Glutamatergic neuron (in vitro differentiated cells): Measurements from ENCODE around the gene PLCG2. TPM values are rescaled to one million over a fixed set of nuclear protein-coding genes. Genes with fewer than 3 reads are reported as not detected.

Source experiments
- DNase-seq: peaks from one replicate; pipeline ENCODE4 v3.0.0; 2022
- H3K27ac Mint-ChIP-seq: one replicate; pipeline ENCODE4 v1.8.0; 2020; ENCODE audit warnings: mild to moderate bottlenecking, mixed read lengths, inconsistent platforms; ENCODE audit not compliant: unreplicated experiment
- H3K27me3 Mint-ChIP-seq: one replicate; pipeline ENCODE4 v1.8.0; 2020; ENCODE audit warnings: mild to moderate bottlenecking, moderate library complexity, mixed read lengths, inconsistent platforms; ENCODE audit not compliant: unreplicated experiment
- H3K36me3 Mint-ChIP-seq: one replicate; pipeline ENCODE4 v1.8.0; 2020; ENCODE audit warnings: mild to moderate bottlenecking, mixed read lengths, inconsistent platforms; ENCODE audit not compliant: unreplicated experiment
- H3K4me1 Mint-ChIP-seq: one replicate; pipeline ENCODE4 v1.8.0; 2020; ENCODE audit warnings: mild to moderate bottlenecking, low read depth, mixed read lengths, inconsistent platforms; ENCODE audit not compliant: unreplicated experiment
- H3K4me3 Mint-ChIP-seq: one replicate; pipeline ENCODE4 v1.8.0; 2020; ENCODE audit warnings: mild to moderate bottlenecking, mixed read lengths, inconsistent platforms; ENCODE audit not compliant: unreplicated experiment
- H3K9me3 Mint-ChIP-seq: one replicate; pipeline ENCODE4 v1.8.0; 2020; ENCODE audit warnings: mild to moderate bottlenecking, moderate library complexity, mixed read lengths, inconsistent platforms; ENCODE audit not compliant: unreplicated experiment
- CTCF ChIP-seq: fragments of 200-600 bp; sonication (generic); IDR thresholded peaks from one replicate; pipeline ENCODE4 v1.5.0; 2021; ENCODE audit not compliant: partially characterized antibody, unreplicated experiment
- total RNA-seq: library from RNA; stranded (reverse); fragmentation: NEBNext Ultra II Directional; extraction: Animal tissue kit (Norgen Biotek cat#: 25700); gene quantifications from one replicate; pipeline ENCODE4 v1.2.1, GENCODE V29; 2021; ENCODE audit not compliant: unreplicated experiment

Gene PLCG2
- total RNA-seq, 1 donor from 2014 or later: 0.49 TPM

GRCh38 chr16:81908466-81909262 is 129.6 kb downstream of the PLCG2 start:
- Mint-ChIP-seq H3K27ac (no peak overlapping the region), H3K27me3 (peaks cover 2% of the 10 kb centered on the region), H3K9me3 (no peaks in the 10 kb centered on the region), H3K4me3 (no peak overlapping the region), H3K36me3 (no peaks in the 10 kb centered on the region), H3K4me1 (no peaks in the 10 kb centered on the region)
- no peak for DNase-seq
- TF ChIP-seq CTCF: no peak

GRCh38 chr16:81910366-81910885 is 131.3 kb downstream of the PLCG2 start:
- Mint-ChIP-seq H3K27ac (no peak overlapping the region), H3K4me1 (no peaks in the 10 kb centered on the region), H3K4me3 (no peak overlapping the region), H3K9me3 (no peaks in the 10 kb centered on the region), H3K36me3 (no peaks in the 10 kb centered on the region), H3K27me3 (peaks cover 2% of the 10 kb centered on the region)
- TF ChIP-seq CTCF: no peak
- DNase-seq: no peak

GRCh38 chr16:81912395-81912794 is 133.3 kb downstream of the PLCG2 start:
- no peaks in the 10 kb centered on the region for H3K4me1 Mint-ChIP-seq
- no peaks in the 10 kb centered on the region for H3K36me3 Mint-ChIP-seq
- H3K4me3 Mint-ChIP-seq: no peak overlapping the region
- H3K9me3 Mint-ChIP-seq: no peaks in the 10 kb centered on the region
- TF ChIP-seq CTCF: no peak
- H3K27ac Mint-ChIP-seq: no peak overlapping the region
- peaks cover 2% of the 10 kb centered on the region for H3K27me3 Mint-ChIP-seq
- no peak for DNase-seq

- no peak overlapping the region for H3K4me3 Mint-ChIP-seq
- TF ChIP-seq CTCF: no peak
Observed at GRCh38 chr16:81913222-81913621, 134.1 kb downstream of the PLCG2 start.

GRCh38 chr16:81917375-81917774 is 138.3 kb downstream of the PLCG2 start:
- no peak overlapping the region for H3K27ac Mint-ChIP-seq
- TF ChIP-seq CTCF: no peak
- DNase-seq: no peak
- H3K4me1 Mint-ChIP-seq: no peaks in the 10 kb centered on the region
- peaks cover 7% of the 10 kb centered on the region for H3K36me3 Mint-ChIP-seq
- peaks cover 2% of the 10 kb centered on the region for H3K9me3 Mint-ChIP-seq
- no peaks in the 10 kb centered on the region for H3K27me3 Mint-ChIP-seq
- no peak overlapping the region for H3K4me3 Mint-ChIP-seq

More at GRCh38 chr16:81913222-81913621, 134.1 kb downstream of the PLCG2 start:
- Mint-ChIP-seq H3K4me1 (no peaks in the 10 kb centered on the region), H3K27ac (no peak overlapping the region), H3K9me3 (no peaks in the 10 kb centered on the region), H3K27me3 (peaks cover 2% of the 10 kb centered on the region), H3K36me3 (no peaks in the 10 kb centered on the region)
- no peak for DNase-seq
